ENCODE measurements around the gene ZMYM4.

DNA sequence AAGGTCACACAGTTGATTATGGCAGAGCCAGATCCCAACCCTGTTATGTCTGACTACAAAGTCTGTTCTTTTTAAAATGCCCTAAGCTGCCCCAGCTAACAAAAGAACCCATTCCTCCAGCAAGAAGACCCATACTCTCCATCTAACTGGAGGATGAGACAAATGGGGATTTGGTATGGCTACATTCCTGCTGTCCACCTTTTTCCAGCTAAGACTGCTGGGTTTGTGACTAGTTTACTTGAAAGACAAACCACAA lies 175.9 kb downstream of the ZMYM4 start:
- TF ChIP-seq POLR2AphosphoS5 (IDR thresholded peaks at IDR 0.05; ENCODE audit: low read depth, low read length) (no peak), POLR2A (IDR thresholded peaks at IDR 0.05; ENCODE audit: low read depth, low read length) (no peak), TAF1 (IDR thresholded peaks at IDR 0.05; ENCODE audit: borderline replicate concordance, low read depth, low read length) (no peak)

Measured in GM12892 (cell line).